Tibial artery (tissue), 4 donors: ENCODE results near the gene MTHFS.

Experiments
- DNase-seq, 2 donors: peaks; one replicate each; pipeline ENCODE4 v3.0.0-alpha.2; 2019
- H3K27ac ChIP-seq, 2 donors: fragments of 200-600 bp; sonication (generic) in 1 of 2; 1 replicate in 1 of 2; 2 replicates in 1 of 2; pipeline ENCODE4 v1.5.1; 2018 to 2019; ENCODE audit warnings: mild to moderate bottlenecking in 1 of 2
- H3K27me3 ChIP-seq, 2 donors: fragments of 200-600 bp; sonication (generic) in 1 of 2; one replicate each; pipeline versions ENCODE4 v1.5.1 to v1.6.0; 2016 to 2019
- H3K36me3 ChIP-seq, 3 donors: fragments of 200-600 bp; sonication (generic) in 2 of 3; one replicate each; pipeline ENCODE4 v1.5.1; 2016 to 2019; ENCODE audit warnings: mild to moderate bottlenecking in 2 of 3
- H3K4me1 ChIP-seq, 4 donors: fragments of 200-600 bp; sonication (generic) in 2 of 4; 1 replicate in 3 of 4; 2 replicates in 1 of 4; pipeline ENCODE4 v1.5.1; 2016 to 2019
- H3K4me3 ChIP-seq, 2 donors: fragments of 200-600 bp; sonication (generic) in 1 of 2; 1 replicate in 1 of 2; 2 replicates in 1 of 2; pipeline ENCODE4 v1.5.1; 2018 to 2019; ENCODE audit warnings: mild to moderate bottlenecking in 2 of 2
- H3K9me3 ChIP-seq, 3 donors: fragments of 200-600 bp; sonication (generic) in 1 of 3; one replicate each; pipeline ENCODE4 v1.5.1; 2016 to 2019
- CTCF ChIP-seq, 2 experiments: fragments of 200-600 bp in 1 of 2; fragments of 450-650 bp in 1 of 2; IDR thresholded peaks; one replicate each; pipeline ENCODE4 v1.5.1; 2017 to 2019; ENCODE audit warnings: antibody characterized with exemption in 2 of 2, mild to moderate bottlenecking in 1 of 2, moderate library complexity in 1 of 2
- intact Hi-C: fragments of 100-400 bp; cut with DNase I; formaldehyde crosslinking; loops from one replicate; pipeline ENCODE4 v1.15.0; 2023; ENCODE audit warnings: low total_unique reads

MTHFS gene

GRCh38 chr15:79878078-79878705, 18.6 kb downstream of the MTHFS start:
- Histone ChIP-seq H3K27ac (no peak overlapping the region), H3K27me3 (no peaks in the 10 kb centered on the region), H3K9me3 (peaks cover 0 to 42% (median 31%) of the 10 kb centered on the region in 3 donors), H3K36me3 (peaks cover 49 to 58% (median 56%) of the 10 kb centered on the region in 3 donors), H3K4me1 (no peaks in the 10 kb centered on the region), H3K4me3 (no peak overlapping the region)
- DNase-seq: no peak
- intact Hi-C loops: no loop called here
- TF ChIP-seq CTCF (IDR thresholded peaks at IDR 0.05): no peak

GRCh38 chr15:79875213-79875612, 21.6 kb downstream of the MTHFS start:
- H3K9me3 ChIP-seq: peaks cover 0 to 42% (median 31%) of the 10 kb centered on the region in 3 donors
- intact Hi-C loops: no loop called here
- TF ChIP-seq CTCF (IDR thresholded peaks at IDR 0.05): no peak

GRCh38 chr15:79874242-79874641, 22.6 kb downstream of the MTHFS start:
- Histone ChIP-seq H3K4me1 (peaks cover 0 to 4% (median 0%) of the 10 kb centered on the region in 4 donors), H3K36me3 (peaks cover 31 to 48% (median 36%) of the 10 kb centered on the region in 3 donors), H3K27ac (no peak overlapping the region), H3K4me3 (no peak overlapping the region), H3K27me3 (no peaks in the 10 kb centered on the region), H3K9me3 (peaks cover 0 to 42% (median 31%) of the 10 kb centered on the region in 3 donors)
- DNase-seq: no peak
- intact Hi-C loops: no loop called here
- TF ChIP-seq CTCF (IDR thresholded peaks at IDR 0.05): no peak

More at GRCh38 chr15:79875213-79875612, 21.6 kb downstream of the MTHFS start:
- Histone ChIP-seq H3K36me3 (peaks cover 41 to 58% (median 45%) of the 10 kb centered on the region in 3 donors), H3K4me3 (no peak overlapping the region), H3K27ac (no peak overlapping the region), H3K4me1 (peaks cover 0 to 4% (median 0%) of the 10 kb centered on the region in 4 donors), H3K27me3 (no peaks in the 10 kb centered on the region)
- DNase-seq: no peak

GRCh38 chr15:79872358-79873017, 24.3 kb downstream of the MTHFS start:
- no peak for DNase-seq
- no peak for TF ChIP-seq CTCF (IDR thresholded peaks at IDR 0.05)
- intact Hi-C loops: no loop called here
- H3K36me3 ChIP-seq: peaks cover 20 to 40% (median 25%) of the 10 kb centered on the region in 3 donors
- H3K4me1 ChIP-seq: peaks cover 0 to 4% (median 0%) of the 10 kb centered on the region in 4 donors
- H3K9me3 ChIP-seq: peaks cover 0 to 29% (median 18%) of the 10 kb centered on the region in 3 donors
- H3K27me3 ChIP-seq: no peaks in the 10 kb centered on the region
- H3K27ac ChIP-seq: no peak overlapping the region
- H3K4me3 ChIP-seq: no peak overlapping the region

- DNase-seq: no peak
- Histone ChIP-seq H3K27me3 (no peaks in the 10 kb centered on the region), H3K4me1 (peaks cover 0 to 4% (median 0%) of the 10 kb centered on the region in 4 donors), H3K9me3 (no peaks in the 10 kb centered on the region), H3K36me3 (peaks cover 0 to 33% (median 0%) of the 10 kb centered on the region in 3 donors), H3K27ac (no peak overlapping the region), H3K4me3 (no peak overlapping the region)
- intact Hi-C loops: no loop called here
- TF ChIP-seq CTCF (IDR thresholded peaks at IDR 0.05): no peak
Measured at GRCh38 chr15:79868554-79868953, 28.3 kb downstream of the MTHFS start.
